Hepatocyte (in vitro differentiated cells): Measurements from ENCODE around the gene IL10RA. TPM values are rescaled to one million over a fixed set of nuclear protein-coding genes. Genes with fewer than 3 reads are reported as not detected.

Experiments used
- DNase-seq: peaks from one replicate; pipeline ENCODE4 v3.0.0-alpha.2; 2016; ENCODE audit warnings: low spot score
- H2AFZ ChIP-seq: fragments of 200-600 bp; sonication (generic); 2 replicates; pipeline ENCODE4 v1.6.0; 2016; ENCODE audit warnings: antibody characterized with exemption, mild to moderate bottlenecking
- H3K27ac ChIP-seq: fragments of 200-600 bp; sonication (generic); 2 replicates; pipeline ENCODE4 v1.5.1; 2016; ENCODE audit warnings: mild to moderate bottlenecking
- H3K27me3 ChIP-seq: fragments of 200-600 bp; sonication (generic); 2 replicates; pipeline ENCODE4 v1.6.1; 2016
- H3K36me3 ChIP-seq: fragments of 200-600 bp; sonication (generic); replicated peaks from 2 replicates; pipeline ENCODE4 v1.5.1; 2016; ENCODE audit warnings: low read depth; ENCODE audit not compliant: insufficient read depth
- H3K4me1 ChIP-seq: fragments of 200-600 bp; sonication (generic); 2 replicates; pipeline ENCODE4 v1.5.1; 2016; ENCODE audit warnings: mild to moderate bottlenecking, moderate library complexity; ENCODE audit not compliant: insufficient read depth
- H3K4me2 ChIP-seq: fragments of 200-600 bp; sonication (generic); 2 replicates; pipeline ENCODE4 v1.6.0; 2016
- H3K4me3 ChIP-seq: fragments of 200-600 bp; sonication (generic); 2 replicates; pipeline ENCODE4 v1.5.1; 2016; ENCODE audit warnings: mild to moderate bottlenecking
- H3K79me2 ChIP-seq: fragments of 200-600 bp; sonication (generic); 2 replicates; pipeline ENCODE4 v1.6.0; 2017; ENCODE audit warnings: mild to moderate bottlenecking
- H3K9me2 ChIP-seq: fragments of 200-600 bp; sonication (generic); replicated peaks from 2 replicates; pipeline ENCODE4 v1.6.0; 2017; ENCODE audit warnings: mild to moderate bottlenecking; ENCODE audit not compliant: insufficient read depth
- H3K9me3 ChIP-seq: fragments of 200-600 bp; sonication (generic); 2 replicates; pipeline ENCODE4 v1.5.1; 2016; ENCODE audit warnings: low read depth, mild to moderate bottlenecking
- H4K20me1 ChIP-seq: fragments of 200-600 bp; sonication (generic); 2 replicates; pipeline ENCODE4 v1.6.0; 2016; ENCODE audit warnings: mild to moderate bottlenecking; ENCODE audit not compliant: insufficient read depth, poor library complexity, severe bottlenecking
- CTCF ChIP-seq: fragments of 200-600 bp; sonication (generic); IDR thresholded peaks from 2 replicates; pipeline ENCODE4 v1.5.1; 2016; ENCODE audit warnings: antibody characterized with exemption, mild to moderate bottlenecking; ENCODE audit not compliant: poor library complexity
- EZH2 ChIP-seq: fragments of 200-600 bp; sonication (generic); IDR thresholded peaks from 2 replicates; pipeline ENCODE4 v1.6.1; 2016; ENCODE audit warnings: antibody characterized with exemption, mild to moderate bottlenecking, borderline replicate concordance
- EZH2phosphoT487 ChIP-seq: fragments of 200-600 bp; sonication (generic); IDR thresholded peaks from one replicate; pipeline ENCODE4 v1.6.1; 2018; ENCODE audit warnings: antibody characterized with exemption, mild to moderate bottlenecking, low read depth, moderate library complexity; ENCODE audit not compliant: unreplicated experiment, severe bottlenecking
- WGBS: methylation state at CpG from one replicate; pipeline ENCODE4 v1.1.6; 2016; ENCODE audit warnings: low lambda C conversion rate; ENCODE audit errors: missing lambda C conversion rate; 5-methylcytosine and 5-hydroxymethylcytosine counted together
- polyA plus RNA-seq: library from polyadenylated mRNA; unstranded; fragments of >200 nt; fragmentation: Nextera tagmentation; extraction: Ambion mirVana; gene quantifications from 2 replicates; pipeline ENCODE4 v1.2.1, GENCODE V29; 2016
- total RNA-seq: library from RNA; depleted of rRNA; stranded (reverse); fragments of >200 nt; gene quantifications from 2 replicates; pipeline ENCODE4 v1.2.3, GENCODE V29; 2014

IL10RA gene
- total and polyA plus RNA-seq, 2 experiments from 2014 or later: 1.5 to 2.3 TPM

- TF ChIP-seq CTCF: no peak
Measured at GRCh38 chr11:117996058-117996457, 9.9 kb downstream of the IL10RA start.

GRCh38 chr11:117997406-117997805 is 11.2 kb downstream of the IL10RA start:
- Histone ChIP-seq H2AFZ (no peak overlapping the region), H3K4me1 (peaks cover 4% of the 10 kb centered on the region), H3K9me2 (no peaks in the 10 kb centered on the region), H3K27ac (no peak overlapping the region), H4K20me1 (no peaks in the 10 kb centered on the region), H3K9me3 (no peaks in the 10 kb centered on the region), H3K27me3 (no peaks in the 10 kb centered on the region), H3K4me3 (no peak overlapping the region), H3K36me3 (no peaks in the 10 kb centered on the region), H3K4me2 (no peak overlapping the region), H3K79me2 (no peaks in the 10 kb centered on the region)
- WGBS: 94% methylated on average over 2 of the region's 2 CpGs
- DNase-seq: no peak
- TF ChIP-seq EZH2phosphoT487: no peak
- no peak for TF ChIP-seq EZH2
- no peak for TF ChIP-seq CTCF

More at GRCh38 chr11:117996058-117996457, 9.9 kb downstream of the IL10RA start:
- Histone ChIP-seq H3K9me3 (no peaks in the 10 kb centered on the region), H3K36me3 (no peaks in the 10 kb centered on the region), H2AFZ (no peak overlapping the region), H4K20me1 (no peaks in the 10 kb centered on the region), H3K9me2 (no peaks in the 10 kb centered on the region), H3K4me2 (no peak overlapping the region), H3K27ac (no peak overlapping the region), H3K4me1 (no peaks in the 10 kb centered on the region), H3K27me3 (no peaks in the 10 kb centered on the region), H3K79me2 (no peaks in the 10 kb centered on the region), H3K4me3 (no peak overlapping the region)
- no peak for DNase-seq
- 95% methylated on average over 3 of the region's 4 CpGs for WGBS

- H3K79me2 ChIP-seq: no peaks in the 10 kb centered on the region
- H3K27ac ChIP-seq: no peak overlapping the region
- TF ChIP-seq EZH2phosphoT487: no peak
- no peak for TF ChIP-seq EZH2
- TF ChIP-seq CTCF: no peak
- H4K20me1 ChIP-seq: no peaks in the 10 kb centered on the region
- H3K9me3 ChIP-seq: no peaks in the 10 kb centered on the region
- no peak overlapping the region for H3K4me2 ChIP-seq
- no peak overlapping the region for H3K4me3 ChIP-seq
- no peaks in the 10 kb centered on the region for H3K27me3 ChIP-seq
- H2AFZ ChIP-seq: no peak overlapping the region
- DNase-seq: no peak
- peaks cover 6% of the 10 kb centered on the region for H3K4me1 ChIP-seq
- no peaks in the 10 kb centered on the region for H3K9me2 ChIP-seq
- 94% methylated on average over 9 of the region's 9 CpGs for WGBS
- H3K36me3 ChIP-seq: no peaks in the 10 kb centered on the region
Measured at GRCh38 chr11:117997823-117998579, 11.8 kb downstream of the IL10RA start.
